SK-N-SH treated with all-trans-retinoic acid at 6 μM for 48 hours (cell line): Measurements from ENCODE around the gene GPR171.

Experiments
- ATAC-seq: fragments of 200-7000 bp; cut with Tn5 transposase; 3 replicates; pipeline ENCODE4 v1.9.1; 2020; ENCODE audit warnings: mild to moderate bottlenecking, moderate library complexity
- CSDC2 ChIP-seq: fragments of 250-450 bp; sonication (Bioruptor Pico); IDR thresholded peaks from 2 replicates; pipeline ENCODE4 v1.5.0; 2020; ENCODE audit warnings: mild to moderate bottlenecking, moderate library complexity
- GLIS3 ChIP-seq: fragments of 250-450 bp; sonication (Bioruptor Pico); IDR thresholded peaks from 2 replicates; pipeline ENCODE4 v1.5.0; 2020; ENCODE audit warnings: mild to moderate bottlenecking, moderate library complexity
- RARB ChIP-seq: fragments of 250-450 bp; sonication (Bioruptor Pico); IDR thresholded peaks from 2 replicates; pipeline ENCODE4 v1.8.0; 2021; ENCODE audit warnings: mild to moderate bottlenecking, moderate library complexity
- SNAI2 ChIP-seq: fragments of 250-450 bp; sonication (Bioruptor Pico); IDR thresholded peaks from 2 replicates; pipeline ENCODE4 v1.5.0; 2020; ENCODE audit warnings: mild to moderate bottlenecking, moderate library complexity
- ZFP3 ChIP-seq: fragments of 250-450 bp; sonication (Bioruptor Pico); IDR thresholded peaks from 2 replicates; pipeline ENCODE4 v1.5.0; 2020; ENCODE audit warnings: mild to moderate bottlenecking, moderate library complexity
- ZFP30 ChIP-seq: fragments of 450-650 bp; formaldehyde crosslinking; IDR thresholded peaks from 2 replicates; pipeline ENCODE4 v1.5.0; 2022; ENCODE audit warnings: mild to moderate bottlenecking, moderate library complexity
- ZNF70 ChIP-seq: fragments of 450-650 bp; formaldehyde crosslinking; IDR thresholded peaks from 2 replicates; pipeline ENCODE4 v1.5.0; 2020; ENCODE audit warnings: mild to moderate bottlenecking, moderate library complexity
- ZNF8 ChIP-seq: fragments of 450-650 bp; formaldehyde crosslinking; IDR thresholded peaks from 2 replicates; pipeline ENCODE4 v1.5.0; 2020; ENCODE audit warnings: mild to moderate bottlenecking, moderate library complexity
- TF ChIP-seq, protein P1 (sequence below): fragments of 250-450 bp; sonication (Bioruptor Pico); IDR thresholded peaks from 2 replicates; pipeline ENCODE4 v1.8.0; 2020; ENCODE audit warnings: mild to moderate bottlenecking, moderate library complexity, borderline replicate concordance
- TF ChIP-seq, protein P2 (sequence below): fragments of 250-450 bp; sonication (Bioruptor Pico); IDR thresholded peaks from 2 replicates; pipeline ENCODE4 v1.8.0; 2021; ENCODE audit warnings: low read depth, mild to moderate bottlenecking, moderate library complexity, borderline replicate concordance
- TF ChIP-seq, protein P3 (sequence below): fragments of 250-450 bp; sonication (Bioruptor Pico); IDR thresholded peaks from 2 replicates; pipeline ENCODE4 v1.5.1; 2021; ENCODE audit warnings: mild to moderate bottlenecking, moderate library complexity
- TF ChIP-seq, protein P4 (sequence below): fragments of 250-450 bp; sonication (Bioruptor Pico); IDR thresholded peaks from 2 replicates; pipeline ENCODE4 v1.5.0; 2020; ENCODE audit warnings: mild to moderate bottlenecking, moderate library complexity

GPR171 gene

DNA sequence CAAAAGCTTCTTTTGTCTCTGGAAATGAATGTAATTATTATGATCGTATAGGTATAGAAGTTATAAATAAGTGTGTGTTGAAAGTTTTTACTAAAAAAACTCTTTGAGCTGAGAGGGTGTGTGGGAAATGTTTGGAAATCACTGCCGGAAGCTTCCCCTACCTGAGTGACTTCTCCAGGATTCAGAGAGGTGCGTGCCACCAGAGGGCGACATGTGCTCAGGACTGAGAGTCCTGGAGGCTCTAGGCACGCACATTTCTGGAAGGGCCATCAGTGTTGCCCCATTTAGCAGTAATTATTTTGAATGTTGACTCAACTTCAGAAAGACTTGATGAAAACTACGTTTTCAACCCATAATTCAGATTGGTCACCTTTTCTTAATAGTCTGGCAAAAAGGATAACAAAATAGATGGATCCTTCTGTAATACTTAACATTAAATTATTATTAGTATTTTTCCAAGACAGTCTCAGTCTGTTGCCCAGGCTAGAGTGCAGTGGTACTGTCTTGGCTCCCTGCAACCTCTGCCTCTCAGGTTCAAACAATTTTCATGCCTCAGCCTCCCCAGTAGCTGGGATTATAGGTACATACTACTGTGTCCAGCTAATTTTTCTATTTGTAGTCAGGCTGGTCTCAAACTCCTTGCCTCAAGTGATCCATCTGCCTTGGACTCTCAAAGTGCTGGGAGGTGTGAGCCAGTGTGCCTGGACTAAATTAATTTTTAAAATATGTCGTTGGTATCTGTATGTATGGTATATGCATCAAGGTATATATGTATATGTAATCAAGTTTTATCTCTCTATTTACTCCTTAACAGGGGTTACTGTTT, 34.5 kb downstream of the GPR171 start:
- no peak for TF ChIP-seq ZNF8 (CRISPR knock-in tag)
- TF ChIP-seq, all 23 proteins: peak for 0
- ATAC-seq = peak; percentile 97

DNA sequence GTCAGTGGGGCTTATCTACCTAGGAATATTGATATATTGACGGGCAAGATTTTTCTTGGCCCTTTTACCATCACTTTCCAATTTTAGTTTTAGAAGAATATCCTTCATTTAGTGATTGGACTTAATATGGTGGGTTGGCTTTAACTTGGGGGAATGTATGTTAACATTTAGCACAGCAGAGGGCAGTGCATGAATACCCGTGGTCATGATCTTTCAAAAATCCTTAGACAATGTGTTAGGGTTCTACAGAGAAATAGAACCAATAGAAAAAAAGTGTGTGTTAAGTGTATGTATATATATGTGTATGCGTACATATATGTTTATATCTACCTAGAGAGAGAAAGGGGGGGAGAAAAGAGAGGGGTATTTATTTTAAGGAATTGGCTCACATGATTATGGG, 36.9 kb downstream of the GPR171 start:
- TF ChIP-seq, protein P1, sequence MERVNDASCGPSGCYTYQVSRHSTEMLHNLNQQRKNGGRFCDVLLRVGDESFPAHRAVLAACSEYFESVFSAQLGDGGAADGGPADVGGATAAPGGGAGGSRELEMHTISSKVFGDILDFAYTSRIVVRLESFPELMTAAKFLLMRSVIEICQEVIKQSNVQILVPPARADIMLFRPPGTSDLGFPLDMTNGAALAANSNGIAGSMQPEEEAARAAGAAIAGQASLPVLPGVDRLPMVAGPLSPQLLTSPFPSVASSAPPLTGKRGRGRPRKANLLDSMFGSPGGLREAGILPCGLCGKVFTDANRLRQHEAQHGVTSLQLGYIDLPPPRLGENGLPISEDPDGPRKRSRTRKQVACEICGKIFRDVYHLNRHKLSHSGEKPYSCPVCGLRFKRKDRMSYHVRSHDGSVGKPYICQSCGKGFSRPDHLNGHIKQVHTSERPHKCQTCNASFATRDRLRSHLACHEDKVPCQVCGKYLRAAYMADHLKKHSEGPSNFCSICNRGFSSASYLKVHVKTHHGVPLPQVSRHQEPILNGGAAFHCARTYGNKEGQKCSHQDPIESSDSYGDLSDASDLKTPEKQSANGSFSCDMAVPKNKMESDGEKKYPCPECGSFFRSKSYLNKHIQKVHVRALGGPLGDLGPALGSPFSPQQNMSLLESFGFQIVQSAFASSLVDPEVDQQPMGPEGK = no peak
- TF ChIP-seq RARB (CRISPR knock-in tag) (no peak), ZFP3 (CRISPR knock-in tag) (no peak), SNAI2 (CRISPR knock-in tag) (no peak)
- TF ChIP-seq, protein P2, sequence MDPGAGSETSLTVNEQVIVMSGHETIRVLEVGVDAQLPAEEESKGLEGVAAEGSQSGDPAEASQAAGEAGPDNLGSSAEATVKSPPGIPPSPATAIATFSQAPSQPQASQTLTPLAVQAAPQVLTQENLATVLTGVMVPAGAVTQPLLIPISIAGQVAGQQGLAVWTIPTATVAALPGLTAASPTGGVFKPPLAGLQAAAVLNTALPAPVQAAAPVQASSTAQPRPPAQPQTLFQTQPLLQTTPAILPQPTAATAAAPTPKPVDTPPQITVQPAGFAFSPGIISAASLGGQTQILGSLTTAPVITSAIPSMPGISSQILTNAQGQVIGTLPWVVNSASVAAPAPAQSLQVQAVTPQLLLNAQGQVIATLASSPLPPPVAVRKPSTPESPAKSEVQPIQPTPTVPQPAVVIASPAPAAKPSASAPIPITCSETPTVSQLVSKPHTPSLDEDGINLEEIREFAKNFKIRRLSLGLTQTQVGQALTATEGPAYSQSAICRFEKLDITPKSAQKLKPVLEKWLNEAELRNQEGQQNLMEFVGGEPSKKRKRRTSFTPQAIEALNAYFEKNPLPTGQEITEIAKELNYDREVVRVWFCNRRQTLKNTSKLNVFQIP (CRISPR knock-in tag) = no peak
- TF ChIP-seq, protein P3, sequence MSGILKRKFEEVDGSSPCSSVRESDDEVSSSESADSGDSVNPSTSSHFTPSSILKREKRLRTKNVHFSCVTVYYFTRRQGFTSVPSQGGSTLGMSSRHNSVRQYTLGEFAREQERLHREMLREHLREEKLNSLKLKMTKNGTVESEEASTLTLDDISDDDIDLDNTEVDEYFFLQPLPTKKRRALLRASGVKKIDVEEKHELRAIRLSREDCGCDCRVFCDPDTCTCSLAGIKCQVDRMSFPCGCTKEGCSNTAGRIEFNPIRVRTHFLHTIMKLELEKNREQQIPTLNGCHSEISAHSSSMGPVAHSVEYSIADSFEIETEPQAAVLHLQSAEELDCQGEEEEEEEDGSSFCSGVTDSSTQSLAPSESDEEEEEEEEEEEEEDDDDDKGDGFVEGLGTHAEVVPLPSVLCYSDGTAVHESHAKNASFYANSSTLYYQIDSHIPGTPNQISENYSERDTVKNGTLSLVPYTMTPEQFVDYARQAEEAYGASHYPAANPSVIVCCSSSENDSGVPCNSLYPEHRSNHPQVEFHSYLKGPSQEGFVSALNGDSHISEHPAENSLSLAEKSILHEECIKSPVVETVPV (CRISPR knock-in tag) = no peak

DNA sequence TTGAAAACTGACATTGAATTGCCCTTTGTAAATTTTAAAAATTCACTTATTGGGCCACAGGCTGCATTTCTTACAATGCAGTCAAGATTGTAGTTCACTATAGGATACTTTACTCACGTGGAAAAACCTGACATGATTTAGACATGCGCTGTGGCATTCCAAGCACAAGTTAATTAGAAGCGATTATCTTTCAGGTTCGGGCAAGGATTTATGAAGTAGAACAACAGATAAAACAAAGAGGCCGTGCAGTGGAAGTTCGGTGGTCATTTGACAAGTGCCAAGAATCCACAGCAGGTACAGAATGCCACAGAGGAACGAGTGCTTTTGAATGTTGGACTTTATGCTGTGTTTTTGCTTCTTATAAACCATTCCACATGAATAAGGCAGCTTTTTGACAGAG, 37.8 kb downstream of the GPR171 start:
- ATAC-seq = no peak

More for the DNA sequence above, 36.9 kb downstream of the GPR171 start:
- 0 out of 3 replicates have a peak, but pooled peaks have one; percentile 33 for ATAC-seq

More for the DNA sequence above, 37.8 kb downstream of the GPR171 start:
- TF ChIP-seq GLIS3 (CRISPR knock-in tag) = no peak
- TF ChIP-seq, protein P4, sequence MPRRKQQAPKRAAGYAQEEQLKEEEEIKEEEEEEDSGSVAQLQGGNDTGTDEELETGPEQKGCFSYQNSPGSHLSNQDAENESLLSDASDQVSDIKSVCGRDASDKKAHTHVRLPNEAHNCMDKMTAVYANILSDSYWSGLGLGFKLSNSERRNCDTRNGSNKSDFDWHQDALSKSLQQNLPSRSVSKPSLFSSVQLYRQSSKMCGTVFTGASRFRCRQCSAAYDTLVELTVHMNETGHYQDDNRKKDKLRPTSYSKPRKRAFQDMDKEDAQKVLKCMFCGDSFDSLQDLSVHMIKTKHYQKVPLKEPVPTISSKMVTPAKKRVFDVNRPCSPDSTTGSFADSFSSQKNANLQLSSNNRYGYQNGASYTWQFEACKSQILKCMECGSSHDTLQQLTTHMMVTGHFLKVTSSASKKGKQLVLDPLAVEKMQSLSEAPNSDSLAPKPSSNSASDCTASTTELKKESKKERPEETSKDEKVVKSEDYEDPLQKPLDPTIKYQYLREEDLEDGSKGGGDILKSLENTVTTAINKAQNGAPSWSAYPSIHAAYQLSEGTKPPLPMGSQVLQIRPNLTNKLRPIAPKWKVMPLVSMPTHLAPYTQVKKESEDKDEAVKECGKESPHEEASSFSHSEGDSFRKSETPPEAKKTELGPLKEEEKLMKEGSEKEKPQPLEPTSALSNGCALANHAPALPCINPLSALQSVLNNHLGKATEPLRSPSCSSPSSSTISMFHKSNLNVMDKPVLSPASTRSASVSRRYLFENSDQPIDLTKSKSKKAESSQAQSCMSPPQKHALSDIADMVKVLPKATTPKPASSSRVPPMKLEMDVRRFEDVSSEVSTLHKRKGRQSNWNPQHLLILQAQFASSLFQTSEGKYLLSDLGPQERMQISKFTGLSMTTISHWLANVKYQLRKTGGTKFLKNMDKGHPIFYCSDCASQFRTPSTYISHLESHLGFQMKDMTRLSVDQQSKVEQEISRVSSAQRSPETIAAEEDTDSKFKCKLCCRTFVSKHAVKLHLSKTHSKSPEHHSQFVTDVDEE = no peak
- TF ChIP-seq, protein P3 (CRISPR knock-in tag) = no peak
- no peak for TF ChIP-seq ZNF8 (CRISPR knock-in tag)
- TF ChIP-seq ZNF70 (CRISPR knock-in tag) = no peak
- TF ChIP-seq, protein P1 = no peak
- TF ChIP-seq CSDC2 (CRISPR knock-in tag) = no peak
- TF ChIP-seq ZFP30 = no peak
- TF ChIP-seq, all 23 proteins: peak for 0
